Thoracic aorta (tissue), 2 donors: Measurements from ENCODE around the gene SYNGR1. TPM values are rescaled to one million over a fixed set of nuclear protein-coding genes. Genes with fewer than 3 reads are reported as not detected.
"Not testable (repeated sequence)": the region's sequence is repeated elsewhere in the genome, so short reads cannot be mapped to it uniquely, and the experiment has no call there.

ENCODE experiments used
- ATAC-seq: fragments of 150-250 bp; one replicate; pipeline ENCODE4 v1.8.0; 2017; ENCODE audit warnings: low read depth; ENCODE audit not compliant: insufficient number of reproducible peaks, low FRiP score
- DNase-seq: peaks from one replicate; pipeline ENCODE4 v3.0.0-alpha.2; 2020; ENCODE audit warnings: low spot score
- H3K27ac ChIP-seq, 2 donors: fragments of 200-600 bp; sonication (generic); 1 replicate in 1 of 2; 2 replicates in 1 of 2; pipeline ENCODE4 v1.5.1; 2016; ENCODE audit warnings: mild to moderate bottlenecking in 2 of 2, moderate library complexity in 2 of 2
- H3K27me3 ChIP-seq: fragments of 200-600 bp; sonication (generic); replicated peaks from 2 replicates; pipeline ENCODE4 v1.6.0; 2016; ENCODE audit warnings: mild to moderate bottlenecking; ENCODE audit not compliant: insufficient read depth
- H3K36me3 ChIP-seq: fragments of 200-600 bp; sonication (generic); one replicate; pipeline ENCODE4 v1.5.1; 2016
- H3K4me1 ChIP-seq, 2 donors: fragments of 200-600 bp; sonication (generic); 1 replicate in 1 of 2; 2 replicates in 1 of 2; pipeline versions ENCODE4 v1.5.1 to v1.6.0; 2016; ENCODE audit warnings: low read depth in 2 of 2, mild to moderate bottlenecking in 1 of 2; ENCODE audit not compliant: control insufficient read depth in 1 of 2
- H3K4me3 ChIP-seq: fragments of 200-600 bp; sonication (generic); 2 replicates; pipeline ENCODE4 v1.5.1; 2016; ENCODE audit warnings: mild to moderate bottlenecking
- H3K9me3 ChIP-seq: fragments of 200-600 bp; sonication (generic); 2 replicates; pipeline ENCODE4 v1.5.1; 2016
- CTCF ChIP-seq: fragments of 200-600 bp; sonication (generic); IDR thresholded peaks from one replicate; pipeline ENCODE4 v1.5.1; 2019; ENCODE audit warnings: antibody characterized with exemption
- total RNA-seq, 2 donors: library from RNA; depleted of rRNA; stranded (reverse); fragments of >200 nt; gene quantifications; one replicate each; pipeline versions ENCODE4 v1.1.0 to v1.2.3, GENCODE V29; 2016

SYNGR1 gene
- total RNA-seq, 2 donors from 2014 or later, result 9.1 to 12.9 TPM

- Histone ChIP-seq H3K27ac (no peak overlapping the region), H3K9me3 (no peaks in the 10 kb centered on the region), H3K36me3 (no peaks in the 10 kb centered on the region), H3K27me3 (no peaks in the 10 kb centered on the region), H3K4me3 (no peak overlapping the region), H3K4me1 (peaks cover 0 to 12% of the 10 kb centered on the region in 2 donors)
- no peak for TF ChIP-seq CTCF
- ATAC-seq, result no peak
- no peak for DNase-seq
Measured at GRCh38 chr22:39355080-39355479, 5.3 kb downstream of the SYNGR1 start.

GRCh38 chr22:39355805-39356204, 6.0 kb downstream of the SYNGR1 start:
- not testable (repeated sequence) for H3K36me3 ChIP-seq, H3K27ac ChIP-seq, H3K4me3 ChIP-seq, ATAC-seq, H3K4me1 ChIP-seq, DNase-seq, H3K27me3 ChIP-seq, H3K9me3 ChIP-seq

GRCh38 chr22:39356464-39356863, 6.7 kb downstream of the SYNGR1 start:
- no peak overlapping the region for H3K4me3 ChIP-seq
- no peaks in the 10 kb centered on the region for H3K36me3 ChIP-seq
- no peaks in the 10 kb centered on the region for H3K27me3 ChIP-seq
- H3K9me3 ChIP-seq, result no peaks in the 10 kb centered on the region
- no peaks in the 10 kb centered on the region for H3K4me1 ChIP-seq
- H3K27ac ChIP-seq, result no peak overlapping the region
- ATAC-seq (no peak), DNase-seq (no peak)
- no peak for TF ChIP-seq CTCF

- H3K4me3 ChIP-seq, H3K9me3 ChIP-seq, H3K4me1 ChIP-seq, ATAC-seq, H3K36me3 ChIP-seq, H3K27ac ChIP-seq, DNase-seq, H3K27me3 ChIP-seq: not testable (repeated sequence)
Measured at GRCh38 chr22:39357110-39358108, 7.6 kb downstream of the SYNGR1 start.

- not testable (repeated sequence) for H3K9me3 ChIP-seq, H3K4me1 ChIP-seq, H3K27me3 ChIP-seq, H3K4me3 ChIP-seq, H3K27ac ChIP-seq, H3K36me3 ChIP-seq, DNase-seq, ATAC-seq
Measured at GRCh38 chr22:39358197-39358596, 8.4 kb downstream of the SYNGR1 start.

- no peak overlapping the region for H3K4me3 ChIP-seq
- H3K27me3 ChIP-seq, result no peaks in the 10 kb centered on the region
- H3K36me3 ChIP-seq, result no peaks in the 10 kb centered on the region
- ATAC-seq, result no peak
- no peak for TF ChIP-seq CTCF
- DNase-seq, result no peak
- H3K4me1 ChIP-seq, result no peaks in the 10 kb centered on the region
- no peaks in the 10 kb centered on the region for H3K9me3 ChIP-seq
- H3K27ac ChIP-seq, result no peak overlapping the region
Measured at GRCh38 chr22:39359659-39360195, 9.9 kb downstream of the SYNGR1 start.
